K562 (cell line): Measurements from ENCODE around the gene EXOC4. TPM values are rescaled to one million over a fixed set of nuclear protein-coding genes. Genes with fewer than 3 reads are reported as not detected.
A peak's percentile ranks its signal among the peaks of the same experiment; 100 is the strongest.

ENCODE experiments used
- ATAC-seq: fragments of 200-7000 bp; cut with Tn5 transposase; 3 replicates; pipeline ENCODE4 v1.9.1; 2020; ENCODE audit warnings: moderate library complexity
- BruUV-seq: library from RNA; stranded (reverse); fragments of 400-500 nt; replicated peaks from 2 replicates; lab custom pipeline; 2021; lab: Mats Ljungman, UMichigan
- CTCF ChIA-PET: fragments of 300-600 bp; formaldehyde crosslinking; extraction: SDS; loops from one replicate; lab custom pipeline; 2021; ENCODE audit warnings: low intra/inter-chr PET ratio; lab: Yijun Ruan, JAX
- POLR2A ChIA-PET: fragments of 300-600, 350-650 bp; sonication (Branson Sonifier 250); formaldehyde crosslinking; extraction: SDS; loops from one replicate; lab custom pipeline; 2021; ENCODE audit warnings: antibody characterized with exemption, inconsistent platforms; lab: Yijun Ruan, JAX
- DNase-seq, 4 experiments: peaks; one replicate each; pipeline versions ENCODE4 v3.0.0 to v3.0.0-alpha.2; 2011 to 2018; ENCODE audit warnings: low spot score in 3 of 4, mixed read lengths in 3 of 4; ENCODE audit errors: extremely low read depth in 1 of 4
- FAIRE-seq: peaks from 2 replicates; lab custom pipeline; 2011; peaks lifted over from hg19 to GRCh38; lab: Jason Lieb, UNC
- H2AFZ ChIP-seq: 2 replicates; pipeline ENCODE4 v1.6.0; 2011; ENCODE audit warnings: low read depth, low read length, control low read depth, inconsistent platforms
- H3K27ac ChIP-seq: fragments of 200-600 bp; 3 replicates; pipeline ENCODE4 v1.8.0; 2011; ENCODE audit warnings: low read depth, mild to moderate bottlenecking, control low read depth, inconsistent platforms, low read length, moderate library complexity, mixed read lengths; ENCODE audit errors: extremely low read depth
- H3K27me3 ChIP-seq, 2 experiments: fragments of 300-600 bp in 1 of 2; 2 replicates in 1 of 2; 3 replicates in 1 of 2; pipeline versions ENCODE4 v1.6.0 to v1.8.0; 2011; ENCODE audit warnings: inconsistent platforms in 2 of 2, low read length in 2 of 2, mild to moderate bottlenecking in 1 of 2, mixed read lengths in 1 of 2, moderate library complexity in 1 of 2; ENCODE audit not compliant: control insufficient read depth in 2 of 2, insufficient read depth in 2 of 2
- H3K36me3 ChIP-seq: fragments of 300-600 bp; 3 replicates; pipeline ENCODE4 v1.8.0; 2011; ENCODE audit warnings: mild to moderate bottlenecking, low read length, inconsistent platforms; ENCODE audit not compliant: control insufficient read depth, insufficient read depth
- H3K4me1 ChIP-seq, 2 experiments: fragments of 200-600 bp in 1 of 2; replicated peaks in 1 of 2; 2 replicates in 1 of 2; 3 replicates in 1 of 2; pipeline versions ENCODE4 v1.5.1 to v1.8.0; 2011; ENCODE audit warnings: inconsistent platforms in 2 of 2, low read length in 2 of 2, mild to moderate bottlenecking in 1 of 2, mixed read lengths in 1 of 2, moderate library complexity in 1 of 2; ENCODE audit not compliant: control insufficient read depth in 2 of 2, insufficient read depth in 2 of 2
- H3K4me2 ChIP-seq: 2 replicates; pipeline ENCODE4 v1.6.1; 2011; ENCODE audit warnings: low read length, control low read depth, inconsistent platforms, mixed read lengths; ENCODE audit not compliant: insufficient read depth
- H3K4me3 ChIP-seq: fragments of 200-600 bp; sonication (generic), shearing (Covaris generic); 2 replicates; pipeline ENCODE4 v1.5.1; 2016; ENCODE audit warnings: control low read depth, inconsistent platforms
- H3K79me2 ChIP-seq: fragments of 200-600 bp; 3 replicates; pipeline ENCODE4 v1.8.0; 2011; ENCODE audit warnings: low read length, inconsistent platforms; ENCODE audit not compliant: control insufficient read depth, insufficient read depth
- H3K9ac ChIP-seq, 2 experiments: 2 replicates each; pipeline versions ENCODE4 v1.6.0 to v1.6.1; 2011; ENCODE audit warnings: low read depth in 2 of 2, low read length in 2 of 2, control low read depth in 1 of 2, inconsistent platforms in 1 of 2, mild to moderate bottlenecking in 1 of 2, mixed read lengths in 1 of 2; ENCODE audit not compliant: insufficient read depth in 1 of 2
- H3K9me1 ChIP-seq: one replicate; pipeline ENCODE4 v1.6.0; 2011; ENCODE audit warnings: inconsistent platforms, mild to moderate bottlenecking, low read length, moderate library complexity; ENCODE audit not compliant: control insufficient read depth, insufficient read depth
- H3K9me3 ChIP-seq: replicated peaks from 2 replicates; pipeline ENCODE4 v1.5.1; 2011; ENCODE audit warnings: low read depth, low read length, inconsistent platforms; ENCODE audit not compliant: control insufficient read depth, insufficient read depth
- H4K20me1 ChIP-seq: replicated peaks from 2 replicates; pipeline ENCODE4 v1.6.1; 2011; ENCODE audit warnings: low read length, inconsistent platforms, mixed read lengths; ENCODE audit not compliant: control insufficient read depth, insufficient read depth
- C11orf30 ChIP-seq: fragments of 450-650 bp; IDR thresholded peaks from 2 replicates; pipeline ENCODE4 v1.6.1; 2016; ENCODE audit warnings: low read depth, mild to moderate bottlenecking
- MAFF ChIP-seq: IDR thresholded peaks from 2 replicates; pipeline ENCODE4 v1.6.1; 2012; ENCODE audit warnings: low read length, improper control_type of control experiment
- MAFG ChIP-seq: fragments of 450-650 bp; conservative IDR thresholded peaks from 2 replicates; pipeline ENCODE4 v1.6.1; 2016; ENCODE audit warnings: missing genetic modification characterization, missing compliant biosample characterization
- MAFK ChIP-seq: IDR thresholded peaks from 2 replicates; pipeline ENCODE4 v1.6.1; 2011; ENCODE audit warnings: low read length, improper control_type of control experiment
- ZNF316 ChIP-seq: fragments of 450-650 bp; IDR thresholded peaks from 2 replicates; pipeline ENCODE4 v1.6.1; 2016
- ZNF551 ChIP-seq: fragments of 250-450 bp; sonication (Bioruptor Pico); IDR thresholded peaks from 2 replicates; pipeline ENCODE4 v1.5.0; 2021; ENCODE audit warnings: mild to moderate bottlenecking, moderate library complexity
- WGBS: fragments of 100-300 bp; shearing (Covaris generic); methylation state at CpG from one replicate; pipeline ENCODE4 v1.1.6; 2016; ENCODE audit warnings: low coverage, mixed read lengths; ENCODE audit not compliant: insufficient coverage; ENCODE audit errors: missing lambda C conversion rate; 5-methylcytosine and 5-hydroxymethylcytosine counted together
- in situ Hi-C: fragments of 300-500 bp; cut with MboI; formaldehyde crosslinking; loops from 4 replicates; pipeline ENCODE4 v1.15.0; 2018; ENCODE audit warnings: inconsistent platforms, mixed read lengths
- intact Hi-C: fragments of 100-400 bp; cut with micrococcal nuclease; formaldehyde crosslinking; loops from 2 replicates; pipeline ENCODE4 v1.14.2; 2022
- polyA plus RNA-seq, 8 experiments: library from polyadenylated mRNA; depleted of rRNA in 4 of 8; stranded (reverse) in 5 of 8; unstranded in 3 of 8; fragments of >200 nt; fragmentation: Nextera tagmentation in 2 of 8; fragmentation: Illumina TruSeq in 1 of 8; extraction: Ambion mirVana in 2 of 8; extraction: Trizol in 1 of 8; gene quantifications; 2 replicates each; pipeline versions ENCODE4 v1.2.1 to v1.2.3, GENCODE V29; 2011 to 2014; ENCODE audit warnings: inconsistent platforms in 1 of 8, missing spikeins in 1 of 8
- total RNA-seq, 7 experiments: library from RNA; depleted of rRNA in 6 of 7; stranded (reverse); fragments of >200 nt in 6 of 7; fragmentation: Illumina TruSeq in 2 of 7; extraction: Trizol in 2 of 7; gene quantifications; 2 replicates each; pipeline versions ENCODE4 v1.2.1 to v1.2.3, GENCODE V29; 2011 to 2021; ENCODE audit warnings: low replicate concordance in 1 of 7
- TF ChIP-seq, protein P1 (sequence below): fragments of 450-650 bp; IDR thresholded peaks from 2 replicates; pipeline ENCODE4 v1.6.1; 2016; ENCODE audit warnings: mild to moderate bottlenecking

Gene EXOC4
- total and polyA plus RNA-seq, 9 of the 15 experiments (the other 6 are each of a cell fraction or from before 2014, with no cell fraction given): 18.5 to 73.1 (median 46.6) TPM

DNA sequence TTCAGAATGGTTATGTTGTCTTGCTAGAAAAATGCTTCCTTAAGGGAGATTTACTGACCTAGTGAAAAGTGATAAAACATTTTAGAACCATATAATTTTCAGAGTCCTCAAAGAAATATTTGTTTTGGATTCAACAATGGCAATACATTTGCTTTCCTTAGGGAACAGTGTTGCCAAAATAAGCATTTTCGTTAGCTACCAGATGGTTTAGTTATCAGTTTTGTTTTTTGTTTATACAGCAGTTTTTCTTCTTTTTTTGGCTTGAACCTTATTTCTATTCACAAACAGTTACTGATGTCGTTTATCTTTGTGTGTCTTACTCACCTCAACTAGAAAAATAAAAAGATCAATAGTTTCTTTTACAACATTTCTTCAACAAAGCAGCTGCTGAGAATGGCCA lies 48.6 kb downstream of the EXOC4 start:
- DNase-seq: no peak
- BruUV-seq: no TSS peak
- Histone ChIP-seq H3K36me3 (peaks cover 14% of the 10 kb centered on the region; the same call in 2 of the 3 replicates), H2AFZ (no peak overlapping the region), H4K20me1 (no peaks in the 10 kb centered on the region), H3K9ac (no peak overlapping the region), H3K79me2 (peaks cover 7% of the 10 kb centered on the region; the same call in 1 of the 3 replicates), H3K27me3 (no peaks in the 10 kb centered on the region), H3K9me3 (no peaks in the 10 kb centered on the region), H3K4me3 (no peak overlapping the region)
- ChIA-PET CTCF (no interaction called here), POLR2A (no interaction called here)
- no peak for ATAC-seq
- intact Hi-C loops (no loop called here), in situ Hi-C loops (no loop called here)
- TF ChIP-seq MAFG (peak; percentile 81), MAFK (peak; percentile 66), MAFF (peak; percentile 78), C11orf30 (peak; percentile 87), ZNF316 (peak; percentile 95), ZNF551 (CRISPR knock-in tag) (no peak)
- TF ChIP-seq, protein P1, sequence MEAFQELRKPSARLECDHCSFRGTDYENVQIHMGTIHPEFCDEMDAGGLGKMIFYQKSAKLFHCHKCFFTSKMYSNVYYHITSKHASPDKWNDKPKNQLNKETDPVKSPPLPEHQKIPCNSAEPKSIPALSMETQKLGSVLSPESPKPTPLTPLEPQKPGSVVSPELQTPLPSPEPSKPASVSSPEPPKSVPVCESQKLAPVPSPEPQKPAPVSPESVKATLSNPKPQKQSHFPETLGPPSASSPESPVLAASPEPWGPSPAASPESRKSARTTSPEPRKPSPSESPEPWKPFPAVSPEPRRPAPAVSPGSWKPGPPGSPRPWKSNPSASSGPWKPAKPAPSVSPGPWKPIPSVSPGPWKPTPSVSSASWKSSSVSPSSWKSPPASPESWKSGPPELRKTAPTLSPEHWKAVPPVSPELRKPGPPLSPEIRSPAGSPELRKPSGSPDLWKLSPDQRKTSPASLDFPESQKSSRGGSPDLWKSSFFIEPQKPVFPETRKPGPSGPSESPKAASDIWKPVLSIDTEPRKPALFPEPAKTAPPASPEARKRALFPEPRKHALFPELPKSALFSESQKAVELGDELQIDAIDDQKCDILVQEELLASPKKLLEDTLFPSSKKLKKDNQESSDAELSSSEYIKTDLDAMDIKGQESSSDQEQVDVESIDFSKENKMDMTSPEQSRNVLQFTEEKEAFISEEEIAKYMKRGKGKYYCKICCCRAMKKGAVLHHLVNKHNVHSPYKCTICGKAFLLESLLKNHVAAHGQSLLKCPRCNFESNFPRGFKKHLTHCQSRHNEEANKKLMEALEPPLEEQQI: no peak
- TF ChIP-seq, all 486 proteins: peak for 5
- 42% methylated on average over 2 of the region's 2 CpGs for WGBS
- FAIRE-seq: no peak
- Histone ChIP-seq H3K27ac (no peak overlapping the region), H3K4me2 (no peak overlapping the region), H3K4me1 (no peaks in the 10 kb centered on the region), H3K9me1 (no peaks in the 10 kb centered on the region)
